Left lung (tissue), 10 donors: ENCODE data around the gene TTI1. TPM values are rescaled to one million over a fixed set of nuclear protein-coding genes. Genes with fewer than 3 reads are reported as not detected.

Experiments
- ATAC-seq: fragments of 200-7000 bp; cut with Tn5 transposase; one replicate; pipeline ENCODE4 v1.9.1; 2020; ENCODE audit warnings: moderate library complexity
- DNase-seq, 4 donors: peaks; one replicate each; pipeline ENCODE4 v3.0.0-alpha.2; 2013 to 2020
- H3K27ac ChIP-seq, 2 donors: fragments of 200-600 bp; sonication (generic) in 1 of 2; one replicate each; pipeline versions ENCODE4 v1.5.0 to v1.8.0; 2020 to 2021
- H3K27me3 ChIP-seq, 2 donors: fragments of 200-600 bp; sonication (generic) in 1 of 2; one replicate each; pipeline versions ENCODE4 v1.5.0 to v1.8.0; 2020 to 2021
- H3K36me3 ChIP-seq, 2 donors: fragments of 200-600 bp; sonication (generic) in 1 of 2; one replicate each; pipeline versions ENCODE4 v1.5.0 to v1.8.0; 2020 to 2021
- H3K4me1 ChIP-seq, 2 donors: fragments of 200-600 bp; one replicate each; pipeline ENCODE4 v1.8.0; 2021
- H3K4me3 ChIP-seq, 2 donors: fragments of 200-600 bp; sonication (generic) in 1 of 2; one replicate each; pipeline versions ENCODE4 v1.5.0 to v1.8.0; 2020 to 2021; ENCODE audit warnings: mild to moderate bottlenecking in 1 of 2
- H3K9me3 ChIP-seq, 2 donors: fragments of 200-600 bp; sonication (generic) in 1 of 2; one replicate each; pipeline versions ENCODE4 v1.5.0 to v1.8.0; 2020 to 2021
- CTCF ChIP-seq, 2 donors: fragments of 200-600 bp; sonication (generic) in 1 of 2; IDR thresholded peaks; one replicate each; pipeline versions ENCODE4 v1.5.0 to v1.8.0; 2021; ENCODE audit warnings: antibody characterized with exemption in 2 of 2
- intact Hi-C, 2 donors: fragments of 100-400 bp; cut with DNase I; formaldehyde crosslinking; loops; one replicate each; pipeline versions ENCODE4 v1.11.2 to v1.14.2; 2022
- polyA plus RNA-seq, 6 donors: library from polyadenylated mRNA; unstranded; fragments of 120-200 nt; gene quantifications; one replicate each; pipeline ENCODE4 v1.2.1, GENCODE V29; 2013; ENCODE audit not compliant: insufficient read length in 6 of 6
- total RNA-seq, 2 donors: library from RNA; stranded (reverse); fragmentation: NEBNext Ultra II Directional; extraction: Animal tissue kit (Norgen Biotek cat#: 25700); gene quantifications; one replicate each; pipeline ENCODE4 v1.2.1, GENCODE V29; 2021
- donor health status: DM: no; HTN: yes; CAD: no.
- donor health status: DM: no; HTN: no; CAD: no.

The TTI1 gene
- total and polyA plus RNA-seq, 8 donors, result 16.9 to 32.5 (median 29.6) TPM

DNA sequence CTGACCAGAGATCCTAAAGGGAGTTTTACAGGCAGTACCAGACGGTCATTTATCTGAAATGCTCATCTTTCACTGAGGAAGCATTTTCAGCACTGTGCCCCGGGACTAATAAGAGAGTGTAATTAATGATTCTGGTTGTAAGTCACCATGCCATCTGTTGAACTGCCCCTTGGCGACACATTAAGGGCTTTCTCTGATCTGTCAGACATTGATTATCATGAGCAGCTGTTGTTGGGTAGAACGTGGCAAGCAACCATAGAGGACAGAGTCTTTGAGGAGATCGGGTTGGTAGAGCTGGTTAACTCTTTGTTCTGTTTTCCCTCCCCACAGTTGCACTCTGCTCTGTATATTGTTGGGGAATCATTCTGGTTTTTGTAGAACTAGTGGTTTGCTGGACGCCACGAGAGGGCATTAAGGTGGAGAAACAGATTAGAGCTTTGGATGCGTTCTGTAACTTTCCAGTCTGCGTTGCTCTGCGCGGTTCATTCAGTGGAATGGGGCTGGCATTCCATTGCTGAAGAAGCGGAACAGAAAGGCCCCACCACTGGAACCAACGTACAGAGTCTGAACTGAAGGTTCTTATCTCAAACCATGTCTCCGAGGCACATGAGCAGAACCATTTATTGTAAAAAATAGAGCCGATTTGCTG lies 34.6 kb upstream of the TTI1 start:
- Histone ChIP-seq H3K36me3 (peaks cover 0 to 97% of the 10 kb centered on the region in 2 donors), H3K4me3 (no peak overlapping the region), H3K27ac (no peak overlapping the region), H3K27me3 (no peaks in the 10 kb centered on the region), H3K9me3 (no peaks in the 10 kb centered on the region), H3K4me1 (no peaks in the 10 kb centered on the region)
- ATAC-seq (no peak), DNase-seq (no peak)
- intact Hi-C loops, result no loop called here
- TF ChIP-seq CTCF (IDR thresholded peaks at IDR 0.05), result no peak

DNA sequence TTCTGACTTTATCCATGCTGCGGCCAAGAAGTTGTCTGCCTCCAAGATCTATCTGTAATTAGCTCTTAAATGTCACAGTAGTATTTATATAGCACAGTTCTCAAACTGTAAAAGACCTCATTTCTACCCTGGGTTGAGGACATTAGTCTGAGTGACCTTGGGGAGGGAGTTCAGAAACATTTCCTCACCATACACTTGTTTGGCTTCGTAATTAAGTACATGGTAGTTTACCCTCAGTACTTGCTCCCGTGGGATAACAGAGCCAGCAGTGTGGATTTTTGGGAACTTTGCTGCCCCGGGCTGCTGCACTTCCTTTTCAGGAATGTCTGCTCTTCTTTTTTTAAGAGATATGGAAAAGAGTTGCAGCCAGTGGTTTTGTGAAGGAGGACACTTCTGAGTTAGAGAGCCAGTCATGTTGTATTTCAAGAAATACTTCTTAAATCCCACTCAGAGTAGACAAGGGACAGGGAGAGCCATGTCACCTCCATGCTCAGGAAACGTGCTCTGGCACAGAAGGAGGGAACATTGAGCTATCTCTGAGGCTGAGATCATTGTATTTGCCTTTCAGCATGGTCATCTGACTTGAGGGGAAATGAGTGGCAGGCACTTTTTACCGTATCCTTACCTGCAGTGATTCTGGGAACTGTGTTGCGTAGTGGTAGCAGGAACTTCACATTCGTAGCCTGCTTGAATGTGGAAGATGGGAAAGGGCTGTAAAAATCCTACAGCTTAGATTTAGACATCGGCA lies 33.9 kb upstream of the TTI1 start:
- no peak for TF ChIP-seq CTCF (IDR thresholded peaks at IDR 0.05)
- H3K4me3 ChIP-seq, result no peak overlapping the region
- no peaks in the 10 kb centered on the region for H3K4me1 ChIP-seq
- no peaks in the 10 kb centered on the region for H3K9me3 ChIP-seq
- H3K36me3 ChIP-seq, result peaks cover 0 to 96% of the 10 kb centered on the region in 2 donors
- intact Hi-C loops, result no loop called here
- H3K27ac ChIP-seq, result no peak overlapping the region
- H3K27me3 ChIP-seq, result no peaks in the 10 kb centered on the region
- DNase-seq, result no peak
- ATAC-seq, result peak; percentile 80

GRCh38 chr20:38065764-38066375 lies 32.6 kb upstream of the TTI1 start:
- TF ChIP-seq CTCF (IDR thresholded peaks at IDR 0.05), result no peak
- DNase-seq, result peak in 1 of 4 donors; percentile 33

DNA sequence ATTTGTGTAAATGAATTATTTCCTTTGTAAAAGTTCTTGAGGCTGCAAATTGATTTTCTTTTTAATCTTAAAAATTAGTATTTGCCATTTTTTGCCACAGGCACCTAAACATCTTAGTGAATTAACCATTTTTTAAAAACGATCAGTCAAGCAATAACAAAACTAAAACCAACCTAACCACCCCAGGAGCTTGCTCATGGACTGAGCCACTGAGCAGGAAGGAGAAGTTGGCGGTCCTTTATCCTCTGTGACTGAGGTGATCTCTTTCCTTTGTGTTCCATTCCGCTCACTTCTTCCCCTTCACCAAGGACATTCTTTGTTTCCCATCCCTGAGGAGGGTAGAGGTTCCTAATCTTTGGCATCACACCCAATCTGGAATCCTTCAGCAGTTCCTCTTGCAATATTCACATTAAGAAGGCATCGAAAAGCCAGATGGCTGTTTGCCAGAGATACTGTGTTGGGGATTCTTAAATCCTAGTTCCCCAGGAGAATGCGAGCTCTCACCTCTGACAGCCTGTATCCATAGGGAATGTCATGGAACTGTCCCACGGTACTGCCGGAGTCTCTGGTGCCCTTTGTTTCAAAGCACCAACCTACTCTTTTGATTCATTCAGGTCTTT lies 30.8 kb upstream of the TTI1 start:
- no peak for TF ChIP-seq CTCF (IDR thresholded peaks at IDR 0.05)
- Histone ChIP-seq H3K27ac (no peak overlapping the region), H3K27me3 (no peaks in the 10 kb centered on the region), H3K36me3 (peaks cover 0 to 96% of the 10 kb centered on the region in 2 donors), H3K4me3 (no peak overlapping the region), H3K9me3 (no peaks in the 10 kb centered on the region), H3K4me1 (peaks cover 0 to 6% of the 10 kb centered on the region in 2 donors)
- ATAC-seq, result no peak
- intact Hi-C loops, result no loop called here
- DNase-seq, result peak in 1 of 4 donors; percentile 29

More at GRCh38 chr20:38065764-38066375, 32.6 kb upstream of the TTI1 start:
- peaks cover 0 to 96% of the 10 kb centered on the region in 2 donors for H3K36me3 ChIP-seq
- no peaks in the 10 kb centered on the region for H3K9me3 ChIP-seq
- intact Hi-C loops, result no loop called here
- no peaks in the 10 kb centered on the region for H3K27me3 ChIP-seq
- H3K4me1 ChIP-seq, result no peaks in the 10 kb centered on the region
- no peak overlapping the region for H3K27ac ChIP-seq
- ATAC-seq, result no peak
- no peak overlapping the region for H3K4me3 ChIP-seq

GRCh38 chr20:38062890-38063289 lies 29.6 kb upstream of the TTI1 start:
- intact Hi-C loops, result no loop called here
- TF ChIP-seq CTCF (IDR thresholded peaks at IDR 0.05), result no peak
- no peaks in the 10 kb centered on the region for H3K9me3 ChIP-seq
- DNase-seq, result peak in 1 of 4 donors; percentile 37
- H3K27ac ChIP-seq, result no peak overlapping the region
- peaks cover 0 to 6% of the 10 kb centered on the region in 2 donors for H3K4me1 ChIP-seq
- ATAC-seq, result no peak
- H3K27me3 ChIP-seq, result no peaks in the 10 kb centered on the region
- peaks cover 0 to 96% of the 10 kb centered on the region in 2 donors for H3K36me3 ChIP-seq
- no peak overlapping the region for H3K4me3 ChIP-seq
